HG02610 (cell line): ENCODE results near the gene MACROD1.

Source experiments
- ATAC-seq: cut with Tn5 transposase; IDR thresholded peaks from one replicate; pipeline ENCODE4 v1.9.1; 2021; ENCODE audit warnings: mild to moderate bottlenecking, moderate library complexity; ENCODE audit not compliant: unreplicated experiment

The MACROD1 gene

GRCh38 chr11:64020976-64021756, 144.7 kb downstream of the MACROD1 start:
- no peak for ATAC-seq

GRCh38 chr11:64019106-64020037, 146.5 kb downstream of the MACROD1 start:
- ATAC-seq, result no peak

GRCh38 chr11:64018310-64018709, 147.6 kb downstream of the MACROD1 start:
- no peak for ATAC-seq

GRCh38 chr11:64017945-64018224, 148.0 kb downstream of the MACROD1 start:
- no peak for ATAC-seq

GRCh38 chr11:64015935-64016845, 149.7 kb downstream of the MACROD1 start:
- no peak for ATAC-seq

GRCh38 chr11:64015510-64015909, 150.4 kb downstream of the MACROD1 start:
- ATAC-seq, result no peak

GRCh38 chr11:64014356-64014755, 151.6 kb downstream of the MACROD1 start:
- no peak for ATAC-seq

- ATAC-seq, result no peak
These were observed 152.6 kb downstream of the MACROD1 start for GRCh38 chr11:64013141-64013896.

GRCh38 chr11:64011371-64011770, 154.5 kb downstream of the MACROD1 start:
- no peak for ATAC-seq

- no peak for ATAC-seq
These were observed 155.1 kb downstream of the MACROD1 start for GRCh38 chr11:64010783-64011182.

- ATAC-seq, result no peak
These were observed 156.2 kb downstream of the MACROD1 start for GRCh38 chr11:64009710-64010109.

GRCh38 chr11:64008914-64009633, 156.8 kb downstream of the MACROD1 start:
- no peak for ATAC-seq

GRCh38 chr11:64008283-64008913, 157.5 kb downstream of the MACROD1 start:
- no peak for ATAC-seq

- no peak for ATAC-seq
These were observed 158.2 kb downstream of the MACROD1 start for GRCh38 chr11:64007629-64008282.

GRCh38 chr11:64007160-64007628, 158.7 kb downstream of the MACROD1 start:
- ATAC-seq, result no peak

GRCh38 chr11:64006398-64006797, 159.5 kb downstream of the MACROD1 start:
- no peak for ATAC-seq

- no peak for ATAC-seq
These were observed 160.2 kb downstream of the MACROD1 start for GRCh38 chr11:64005691-64006090.

GRCh38 chr11:64004590-64004984, 161.3 kb downstream of the MACROD1 start:
- ATAC-seq, result no peak
